22Rv1 (cell line): Measurements from ENCODE around the gene ZNF835.
"Not testable (repeated sequence)": the region's sequence is repeated elsewhere in the genome, so short reads cannot be mapped to it uniquely, and the experiment has no call there.

Source experiments
- H3K27ac ChIP-seq: fragments of 450-650 bp; 2 replicates; pipeline ENCODE4 v1.5.1; 2017
- CTCF ChIP-seq: fragments of 450-650 bp; IDR thresholded peaks from 2 replicates; pipeline ENCODE4 v1.5.1; 2017; ENCODE audit warnings: mild to moderate bottlenecking
- ZFX ChIP-seq: fragments of 450-650 bp; IDR thresholded peaks from 2 replicates; pipeline ENCODE4 v1.6.1; 2017; ENCODE audit warnings: antibody characterized with exemption, borderline replicate concordance

Gene ZNF835

GRCh38 chr19:56681702-56682101 is 10.1 kb upstream of the ZNF835 start:
- H3K27ac ChIP-seq: no peak overlapping the region
- no peak for TF ChIP-seq CTCF
- TF ChIP-seq ZFX: no peak

- no peak overlapping the region for H3K27ac ChIP-seq
- TF ChIP-seq ZFX: no peak
- TF ChIP-seq CTCF: no peak
Measured at GRCh38 chr19:56678205-56678604, 6.6 kb upstream of the ZNF835 start.

GRCh38 chr19:56672610-56673009 is 1.1 kb upstream of the ZNF835 start:
- H3K27ac ChIP-seq: not testable (repeated sequence)

DNA sequence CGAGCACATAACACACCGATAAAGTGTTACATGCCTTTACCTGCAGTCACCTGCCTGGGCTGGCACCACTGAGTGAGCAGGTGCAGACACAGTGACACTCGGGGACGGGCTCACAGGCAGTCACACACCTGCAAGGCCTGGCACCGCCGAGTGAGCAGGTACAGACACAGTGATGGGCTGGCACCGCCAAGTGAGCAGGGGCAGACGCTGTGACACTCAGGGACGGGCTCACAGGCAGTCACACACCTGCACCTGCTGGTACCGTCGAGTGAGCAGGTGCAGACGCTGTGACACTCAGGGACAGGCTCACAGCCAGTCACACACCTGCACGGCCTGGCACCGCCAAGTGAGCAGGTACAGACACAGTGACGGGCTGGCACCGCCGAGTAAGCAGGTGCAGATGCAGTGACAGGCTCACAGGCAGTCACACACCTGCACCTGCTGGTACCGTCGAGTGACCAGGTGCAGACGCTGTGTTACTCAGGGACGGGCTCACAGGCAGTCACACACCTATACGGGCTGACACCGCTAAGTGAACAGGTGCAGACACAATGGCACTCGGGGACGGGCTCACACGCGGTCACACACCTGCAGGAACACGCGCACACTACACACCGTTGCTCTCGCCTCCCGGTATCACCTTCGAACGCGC is 470 bp downstream of the ZNF835 start:
- TF ChIP-seq CTCF: no peak
- no peak for TF ChIP-seq ZFX
- no peak overlapping the region for H3K27ac ChIP-seq

GRCh38 chr19:56670401-56670960 is 1.1 kb downstream of the ZNF835 start:
- TF ChIP-seq ZFX (no peak), CTCF (no peak)
- H3K27ac ChIP-seq: no peak overlapping the region

GRCh38 chr19:56668676-56669075 is 2.9 kb downstream of the ZNF835 start:
- no peak overlapping the region for H3K27ac ChIP-seq
- TF ChIP-seq CTCF: no peak
- no peak for TF ChIP-seq ZFX

DNA sequence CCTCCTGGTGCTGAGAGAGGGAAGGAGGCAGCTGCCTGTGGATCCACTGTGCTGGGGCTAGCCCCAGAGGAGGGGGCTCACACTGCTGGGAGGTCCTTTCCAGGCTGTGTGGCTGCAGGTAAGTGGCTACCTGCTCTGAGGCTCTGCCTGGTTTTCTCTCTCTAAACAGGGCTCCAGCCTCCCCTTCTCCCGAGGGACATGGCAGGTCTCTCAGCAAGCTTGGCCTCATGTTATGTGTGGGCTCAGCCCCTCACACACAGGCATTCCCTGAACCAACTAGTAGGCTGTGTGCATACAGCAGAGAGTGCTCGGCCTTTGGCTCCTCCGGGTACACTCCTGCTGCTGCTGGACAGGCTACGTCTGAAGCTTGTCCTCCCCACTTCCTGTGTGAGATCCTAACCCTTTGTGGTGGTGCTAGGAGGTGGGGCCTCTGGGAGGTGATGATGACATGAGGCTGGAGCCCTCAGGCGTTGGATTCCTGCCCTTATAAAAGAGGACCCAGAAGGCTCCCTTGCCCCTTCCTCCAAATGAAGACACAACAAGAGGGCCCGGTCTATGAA is 4.2 kb downstream of the ZNF835 start:
- H3K27ac ChIP-seq: no peak overlapping the region
- TF ChIP-seq CTCF (no peak), ZFX (no peak)

- no peak for TF ChIP-seq CTCF
- no peak for TF ChIP-seq ZFX
- no peak overlapping the region for H3K27ac ChIP-seq
Measured at GRCh38 chr19:56664511-56664910, 7.0 kb downstream of the ZNF835 start.
